Ishikawa (cell line): ENCODE data around the gene ATG7.

Experiments
- CEBPB ChIP-seq: IDR thresholded peaks from 2 replicates; pipeline ENCODE4 v1.6.1; 2012
- EP300 ChIP-seq: IDR thresholded peaks from 2 replicates; pipeline ENCODE4 v1.6.1; 2012; ENCODE audit warnings: borderline replicate concordance
- NFIC ChIP-seq: IDR thresholded peaks from 2 replicates; pipeline ENCODE4 v1.6.1; 2012
- RAD21 ChIP-seq: IDR thresholded peaks from 2 replicates; pipeline ENCODE4 v1.6.1; 2012; ENCODE audit warnings: low read depth
- TAF1 ChIP-seq: IDR thresholded peaks from 2 replicates; pipeline ENCODE4 v1.6.1; 2012; ENCODE audit warnings: low read depth, mild to moderate bottlenecking
- TCF12 ChIP-seq: IDR thresholded peaks from 2 replicates; pipeline ENCODE4 v1.6.1; 2012; ENCODE audit warnings: low read depth
- USF1 ChIP-seq: IDR thresholded peaks from 2 replicates; pipeline ENCODE4 v1.6.1; 2012
- YY1 ChIP-seq: IDR thresholded peaks from 2 replicates; pipeline ENCODE4 v1.6.1; 2012; ENCODE audit warnings: low read depth
- ZBTB7A ChIP-seq: IDR thresholded peaks from 2 replicates; pipeline ENCODE4 v1.6.1; 2012; ENCODE audit warnings: low read depth
- TF ChIP-seq, protein P1 (sequence below): IDR thresholded peaks from 2 replicates; pipeline ENCODE4 v1.6.1; 2012; ENCODE audit warnings: low read depth, mild to moderate bottlenecking

DNA sequence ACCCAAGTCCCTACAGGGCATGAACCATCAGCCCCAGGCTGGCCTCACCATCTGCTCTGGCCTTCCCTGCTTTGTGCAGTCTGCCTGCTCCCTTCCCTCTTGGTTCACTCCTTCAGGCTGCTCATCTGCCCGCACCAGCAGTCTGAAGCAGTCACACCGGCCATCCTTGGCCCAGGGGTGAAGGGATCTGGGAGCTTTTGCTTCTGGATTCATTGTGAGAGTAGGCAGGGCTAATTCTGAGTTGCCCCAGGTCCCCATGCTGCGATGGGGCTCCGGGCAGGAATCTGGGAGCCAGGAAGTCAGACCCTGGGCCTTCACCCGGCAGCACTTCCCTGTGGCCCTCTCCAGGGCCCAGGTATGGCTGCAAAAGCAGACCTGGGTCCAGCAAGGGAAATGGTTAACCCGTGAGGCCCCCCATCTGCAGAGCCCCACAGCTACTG, 271.8 kb downstream of the ATG7 start:
- no peak for TF ChIP-seq ZBTB7A
- TF ChIP-seq CEBPB: no peak
- no peak for TF ChIP-seq TCF12
- no peak for TF ChIP-seq RAD21
- no peak for TF ChIP-seq EP300
- no peak for TF ChIP-seq TAF1
- TF ChIP-seq, protein P1, sequence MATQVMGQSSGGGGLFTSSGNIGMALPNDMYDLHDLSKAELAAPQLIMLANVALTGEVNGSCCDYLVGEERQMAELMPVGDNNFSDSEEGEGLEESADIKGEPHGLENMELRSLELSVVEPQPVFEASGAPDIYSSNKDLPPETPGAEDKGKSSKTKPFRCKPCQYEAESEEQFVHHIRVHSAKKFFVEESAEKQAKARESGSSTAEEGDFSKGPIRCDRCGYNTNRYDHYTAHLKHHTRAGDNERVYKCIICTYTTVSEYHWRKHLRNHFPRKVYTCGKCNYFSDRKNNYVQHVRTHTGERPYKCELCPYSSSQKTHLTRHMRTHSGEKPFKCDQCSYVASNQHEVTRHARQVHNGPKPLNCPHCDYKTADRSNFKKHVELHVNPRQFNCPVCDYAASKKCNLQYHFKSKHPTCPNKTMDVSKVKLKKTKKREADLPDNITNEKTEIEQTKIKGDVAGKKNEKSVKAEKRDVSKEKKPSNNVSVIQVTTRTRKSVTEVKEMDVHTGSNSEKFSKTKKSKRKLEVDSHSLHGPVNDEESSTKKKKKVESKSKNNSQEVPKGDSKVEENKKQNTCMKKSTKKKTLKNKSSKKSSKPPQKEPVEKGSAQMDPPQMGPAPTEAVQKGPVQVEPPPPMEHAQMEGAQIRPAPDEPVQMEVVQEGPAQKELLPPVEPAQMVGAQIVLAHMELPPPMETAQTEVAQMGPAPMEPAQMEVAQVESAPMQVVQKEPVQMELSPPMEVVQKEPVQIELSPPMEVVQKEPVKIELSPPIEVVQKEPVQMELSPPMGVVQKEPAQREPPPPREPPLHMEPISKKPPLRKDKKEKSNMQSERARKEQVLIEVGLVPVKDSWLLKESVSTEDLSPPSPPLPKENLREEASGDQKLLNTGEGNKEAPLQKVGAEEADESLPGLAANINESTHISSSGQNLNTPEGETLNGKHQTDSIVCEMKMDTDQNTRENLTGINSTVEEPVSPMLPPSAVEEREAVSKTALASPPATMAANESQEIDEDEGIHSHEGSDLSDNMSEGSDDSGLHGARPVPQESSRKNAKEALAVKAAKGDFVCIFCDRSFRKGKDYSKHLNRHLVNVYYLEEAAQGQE: no peak
- TF ChIP-seq YY1: no peak
- no peak for TF ChIP-seq USF1
- no peak for TF ChIP-seq NFIC
